NCI-H2227 (cell line): ENCODE measurements around the gene SECTM1.
"Not testable (repeated sequence)": the region's sequence is repeated elsewhere in the genome, so short reads cannot be mapped to it uniquely, and the experiment has no call there.

Experiments used
- DNase-seq: peaks from one replicate; lab custom pipeline; 2025; ENCODE audit not compliant: unreplicated experiment; lab: John Stamatoyannopoulos, UW

The SECTM1 gene

DNA sequence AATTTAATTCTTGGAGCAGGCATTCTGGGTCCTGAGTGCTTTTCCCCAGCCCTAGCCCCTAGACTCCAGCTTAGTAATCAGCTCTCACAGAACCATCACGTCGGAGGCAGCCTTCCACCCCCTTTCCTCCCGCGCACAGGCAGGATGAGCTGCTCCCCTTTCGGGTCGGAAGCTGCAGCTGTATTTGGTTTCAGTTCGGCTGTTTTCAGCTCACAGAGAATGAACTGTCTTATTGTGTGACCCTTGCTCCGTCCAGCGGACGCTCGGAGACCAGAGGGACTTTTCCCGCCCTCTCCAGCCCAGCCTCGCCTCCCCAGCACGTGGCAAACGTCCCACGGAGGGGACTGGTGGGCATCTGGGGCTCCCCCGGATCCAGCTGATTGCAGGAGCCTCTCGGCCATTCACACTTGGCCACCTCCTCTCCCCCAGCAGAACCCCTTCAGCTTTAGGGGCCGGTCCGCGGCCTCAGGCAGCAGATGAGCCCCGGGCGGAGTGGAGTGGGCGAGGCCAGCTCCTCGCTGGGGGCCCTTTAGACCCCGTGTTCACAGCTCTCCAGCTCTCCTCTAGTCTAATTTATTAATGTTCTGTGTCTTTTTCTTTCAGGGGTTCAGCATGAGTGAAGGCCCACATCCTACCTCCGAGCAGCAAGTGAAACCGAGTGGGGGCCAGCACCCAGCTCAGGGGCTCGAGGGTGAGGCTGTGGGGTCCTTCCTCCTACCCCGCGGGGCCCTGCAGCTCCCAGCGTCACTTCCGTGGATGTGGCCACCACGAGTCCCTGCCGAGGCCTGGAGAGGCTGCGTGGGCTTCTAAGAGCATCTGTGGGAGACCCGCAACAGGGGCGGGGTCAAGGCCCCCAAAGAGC is 37.1 kb upstream of the SECTM1 start:
- no peak for DNase-seq

- no peak for DNase-seq
Measured at GRCh38 chr17:82369211-82369610, 35.6 kb upstream of the SECTM1 start.

- peak; percentile 75 for DNase-seq
Measured at GRCh38 chr17:82367724-82368524, 34.4 kb upstream of the SECTM1 start.

DNA sequence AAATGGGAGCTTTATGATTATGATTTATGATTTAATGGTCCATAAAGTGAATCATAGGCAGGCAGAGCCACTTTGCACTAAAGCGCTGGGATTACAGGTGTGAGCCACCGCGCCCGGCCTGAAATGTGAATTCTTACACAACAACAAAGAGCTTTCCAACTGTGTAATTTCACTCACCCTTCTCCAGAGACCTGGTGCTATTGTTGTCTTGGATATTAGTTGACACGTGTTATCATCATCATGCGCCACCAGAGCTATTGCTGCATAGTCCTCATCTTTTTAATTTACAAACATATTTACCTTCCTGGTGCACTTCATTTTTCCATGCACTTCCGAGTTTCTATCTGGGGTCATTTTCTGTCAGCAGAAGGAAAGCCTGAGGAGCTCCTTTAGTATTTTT is 33.2 kb upstream of the SECTM1 start:
- DNase-seq: peak; percentile 77

- DNase-seq: no peak
Measured at GRCh38 chr17:82365606-82366295, 32.2 kb upstream of the SECTM1 start.

DNA sequence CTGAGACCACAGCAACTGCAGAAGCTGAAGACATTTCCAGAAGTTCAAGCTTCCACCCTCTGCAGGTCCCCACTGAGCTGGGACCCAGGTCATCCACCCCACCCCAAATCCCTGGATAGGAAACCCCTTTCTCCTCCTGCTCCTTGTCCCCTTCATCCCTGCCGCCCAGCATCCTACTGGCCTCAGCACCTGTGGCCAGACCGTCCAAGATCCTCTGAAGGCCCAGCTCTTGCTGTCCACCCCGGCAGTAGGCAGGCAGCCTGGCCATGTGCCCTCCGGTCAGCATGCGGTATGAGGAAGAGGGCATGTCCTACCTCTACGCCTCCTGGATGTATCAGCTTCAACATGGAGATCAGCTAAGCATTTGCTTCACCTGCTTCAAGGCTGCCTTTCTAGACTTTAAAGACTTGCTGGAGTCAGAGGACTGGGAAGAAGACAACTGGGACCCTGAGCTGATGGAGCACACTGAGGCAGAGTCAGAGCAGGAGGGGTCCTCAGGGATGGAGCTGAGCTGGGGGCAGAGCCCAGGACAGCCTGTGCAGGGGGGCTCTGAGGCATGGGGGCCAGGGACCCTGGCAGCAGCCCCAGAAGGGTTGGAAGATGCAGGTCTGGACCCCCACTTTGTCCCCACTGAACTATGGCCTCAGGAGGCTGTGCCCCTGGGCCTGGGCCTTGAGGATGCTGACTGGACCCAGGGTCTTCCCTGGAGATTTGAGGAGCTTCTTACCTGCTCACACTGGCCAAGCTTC is 28.5 kb upstream of the SECTM1 start:
- no peak for DNase-seq

DNA sequence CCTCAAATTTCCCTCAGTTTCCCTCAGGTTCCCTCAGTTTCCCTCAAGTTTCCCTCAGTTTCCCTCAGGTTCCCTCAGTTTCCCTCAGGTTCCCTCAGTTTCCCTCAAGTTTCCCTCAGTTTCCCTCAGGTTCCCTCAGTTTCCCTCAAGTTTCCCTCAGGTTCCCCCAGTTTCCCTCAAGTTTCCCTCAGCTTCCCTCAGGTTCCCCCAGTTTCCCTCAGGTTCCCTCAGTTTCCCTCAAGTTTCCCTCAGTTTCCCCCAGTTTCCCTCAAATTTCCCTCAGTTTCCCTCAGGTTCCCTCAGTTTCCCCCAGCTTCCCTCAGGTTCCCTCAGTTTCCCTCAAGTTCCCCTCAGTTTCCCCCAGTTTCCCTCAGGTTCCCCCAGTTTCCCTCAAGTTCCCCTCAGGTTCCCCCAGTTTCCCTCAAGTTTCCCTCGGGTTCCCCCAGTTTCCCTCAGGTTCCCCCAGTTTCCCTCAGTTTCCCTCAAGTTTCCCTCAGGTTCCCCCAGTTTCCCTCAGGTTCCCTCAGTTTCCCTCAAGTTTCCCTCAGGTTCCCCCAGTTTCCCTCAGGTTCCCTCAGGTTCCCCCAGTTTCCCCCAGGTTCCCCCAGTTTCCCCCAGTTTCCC is 26.0 kb upstream of the SECTM1 start:
- DNase-seq: not testable (repeated sequence)

DNA sequence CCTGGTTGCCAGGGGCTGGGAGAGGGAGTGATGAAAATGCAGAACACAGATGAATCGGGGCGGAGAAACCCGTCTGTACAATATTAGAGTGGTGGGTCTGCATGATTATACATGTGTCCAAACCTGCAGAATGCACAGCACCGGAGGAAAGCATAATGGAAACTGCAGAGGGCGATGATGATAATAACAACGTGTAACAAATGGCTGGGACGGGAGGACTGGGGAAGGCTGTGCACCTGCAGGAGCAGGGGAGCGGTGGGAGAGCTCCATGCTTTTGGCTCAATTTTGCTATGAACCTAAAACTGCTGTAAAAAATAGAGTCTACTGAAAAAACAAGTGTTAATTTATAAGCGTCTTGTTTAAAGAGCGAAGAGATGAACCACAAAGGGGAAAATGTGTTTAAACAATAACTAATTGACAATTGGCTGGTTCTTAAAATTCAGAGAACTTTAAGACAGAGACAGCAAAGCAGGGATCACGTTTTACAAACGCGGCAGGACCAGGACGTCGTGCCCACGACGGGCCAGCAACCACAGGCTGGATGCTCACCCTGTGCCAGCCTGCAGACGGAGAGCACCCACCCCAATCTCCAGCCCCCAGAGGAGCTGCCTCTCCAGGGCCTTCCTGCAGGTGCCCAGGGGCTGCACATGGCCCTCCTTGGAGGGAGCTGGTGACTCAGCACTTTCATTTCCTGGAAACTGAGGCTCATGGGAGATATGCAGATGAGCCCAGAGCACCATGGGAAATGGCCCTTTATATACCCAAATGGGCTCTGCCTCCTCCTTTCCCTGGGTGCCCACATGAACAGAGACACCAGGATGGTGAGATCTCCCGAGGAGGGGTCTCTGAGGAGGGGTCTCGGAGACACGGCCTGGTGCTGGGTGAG is 25.1 kb upstream of the SECTM1 start, which contains the start of gene TEX19:
TSS of gene TEX19 (plus strand) at position 783 of the 886 bp plus-strand sequence. CDS start 2,904 bp downstream, outside the sequence.
- DNase-seq: peak; percentile 75

GRCh38 chr17:82357394-82357793 is 23.8 kb upstream of the SECTM1 start:
- no peak for DNase-seq

DNA sequence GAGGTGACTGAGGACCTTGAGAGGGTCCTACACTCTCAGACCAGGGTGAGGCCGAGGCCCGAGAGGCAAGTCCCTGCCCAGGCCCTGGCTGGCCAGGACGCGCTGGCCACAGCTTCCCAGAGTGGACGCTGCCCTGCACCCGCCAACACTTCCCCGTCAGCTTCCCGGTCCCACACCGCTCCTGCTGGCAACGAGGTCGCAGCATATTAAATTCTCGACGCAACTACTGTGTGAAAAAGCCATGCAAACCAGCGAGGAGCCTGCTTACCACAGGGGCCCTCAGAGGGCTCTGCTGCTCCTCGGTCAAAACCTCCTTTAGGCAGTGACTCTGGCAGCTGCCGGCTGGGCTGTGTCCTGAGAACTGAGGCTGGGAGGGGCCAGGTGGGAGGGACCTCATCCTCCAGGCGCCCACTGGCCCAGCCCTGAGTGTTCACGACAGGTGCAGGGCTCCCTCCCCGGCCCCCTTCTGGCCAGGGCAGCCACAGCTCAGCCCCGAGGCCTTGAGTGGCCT is 23.3 kb upstream of the SECTM1 start:
- peak; percentile 33 for DNase-seq

DNA sequence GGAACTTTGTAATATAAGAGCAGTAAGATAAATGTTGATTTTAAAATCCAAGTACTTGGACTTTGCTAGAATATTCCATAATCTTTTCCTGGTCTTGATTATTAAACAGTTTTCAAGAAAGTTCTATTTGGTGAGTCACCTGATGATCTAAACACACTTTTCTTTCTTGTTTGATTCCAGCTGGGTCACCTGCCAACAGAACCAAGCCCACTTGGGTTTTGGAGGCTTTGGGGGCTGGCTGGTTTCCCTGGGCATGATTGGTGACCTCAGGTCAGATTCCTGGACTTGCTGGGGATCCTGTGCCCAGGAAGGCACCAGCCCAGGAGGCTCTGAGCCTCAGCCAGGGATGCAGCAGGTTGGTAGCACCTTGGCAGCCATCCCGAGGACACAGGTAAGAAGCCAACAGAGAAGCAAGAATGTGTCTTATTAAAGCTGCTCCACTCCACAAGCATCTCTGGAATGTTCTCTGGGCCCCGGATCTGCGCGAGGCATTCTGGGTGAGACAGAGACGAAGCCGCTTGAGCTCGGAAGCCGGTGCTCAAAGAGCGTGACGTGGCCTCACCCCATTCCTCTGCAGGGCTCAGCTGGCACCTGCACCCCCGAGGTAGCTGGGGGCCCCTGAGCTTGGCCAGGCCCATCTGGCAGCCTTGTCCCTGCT is 22.3 kb upstream of the SECTM1 start:
- no peak for DNase-seq

- no peak for DNase-seq
Measured at GRCh38 chr17:82354804-82355308, 21.3 kb upstream of the SECTM1 start.

DNA sequence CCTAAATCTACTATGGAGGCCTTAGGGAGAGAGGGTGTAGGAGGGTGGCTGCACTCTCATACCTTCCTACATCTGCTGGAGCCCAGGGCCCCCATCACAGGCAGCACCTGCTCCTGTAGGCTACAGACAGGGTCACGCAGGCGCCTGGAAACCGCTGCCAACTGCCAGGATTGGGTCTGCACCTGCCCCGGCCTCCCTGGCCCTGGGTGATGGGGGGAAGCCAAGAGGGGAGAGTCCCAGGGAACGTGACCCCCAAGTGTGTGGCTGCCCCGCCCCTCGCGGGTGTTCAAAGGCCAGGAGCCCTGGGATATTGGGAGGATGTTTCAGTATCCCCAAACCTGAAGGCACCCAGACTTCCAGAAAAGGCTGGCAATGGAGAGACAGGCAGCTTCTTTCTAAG is 19.9 kb upstream of the SECTM1 start:
- DNase-seq: no peak

GRCh38 chr17:82351713-82352488 is 18.3 kb upstream of the SECTM1 start:
- peak; percentile 94 for DNase-seq

- DNase-seq: no peak
Measured at GRCh38 chr17:82351254-82351712, 17.7 kb upstream of the SECTM1 start.

- no peak for DNase-seq
Measured at GRCh38 chr17:82350182-82351030, 16.8 kb upstream of the SECTM1 start.
